GM23248 (cell line): ENCODE data around the gene ADGRF5. TPM values are rescaled to one million over a fixed set of nuclear protein-coding genes. Genes with fewer than 3 reads are reported as not detected.
A peak's percentile ranks its signal among the peaks of the same experiment; 100 is the strongest.

Experiments used
- DNase-seq: peaks from one replicate; pipeline ENCODE4 v3.0.0-alpha.2; 2015
- H2AFZ ChIP-seq: fragments of 200-600 bp; sonication (generic); 2 replicates; pipeline ENCODE4 v1.6.1; 2016; ENCODE audit warnings: antibody characterized with exemption
- H3F3A ChIP-seq: fragments of 200-600 bp; sonication (generic); 2 replicates; pipeline ENCODE4 v1.6.1; 2016; ENCODE audit warnings: mild to moderate bottlenecking, antibody characterized with exemption, mixed run types; ENCODE audit not compliant: insufficient read depth
- H3K27ac ChIP-seq: fragments of 200-600 bp; sonication (generic); 2 replicates; pipeline ENCODE4 v1.5.1; 2016; ENCODE audit warnings: mild to moderate bottlenecking
- H3K27me3 ChIP-seq: fragments of 200-600 bp; sonication (generic); replicated peaks from 2 replicates; pipeline ENCODE4 v1.6.1; 2016; ENCODE audit warnings: mild to moderate bottlenecking; ENCODE audit not compliant: insufficient read depth
- H3K36me3 ChIP-seq: fragments of 200-600 bp; sonication (generic); 2 replicates; pipeline ENCODE4 v1.6.1; 2016; ENCODE audit warnings: low read depth, mild to moderate bottlenecking
- H3K4me1 ChIP-seq: fragments of 200-600 bp; sonication (generic); 2 replicates; pipeline ENCODE4 v1.6.1; 2016; ENCODE audit warnings: mild to moderate bottlenecking; ENCODE audit not compliant: insufficient read depth
- H3K4me2 ChIP-seq: fragments of 200-600 bp; sonication (generic); one replicate; pipeline ENCODE4 v1.6.1; 2016; ENCODE audit warnings: mild to moderate bottlenecking; ENCODE audit not compliant: unreplicated experiment
- H3K4me3 ChIP-seq: fragments of 200-600 bp; sonication (generic); 2 replicates; pipeline ENCODE4 v1.5.1; 2016; ENCODE audit warnings: mild to moderate bottlenecking
- H3K79me2 ChIP-seq: fragments of 200-600 bp; sonication (generic); 2 replicates; pipeline ENCODE4 v1.6.1; 2016; ENCODE audit warnings: mild to moderate bottlenecking; ENCODE audit not compliant: insufficient read depth
- H3K9ac ChIP-seq: fragments of 200-600 bp; sonication (generic); 2 replicates; pipeline ENCODE4 v1.6.1; 2016; ENCODE audit warnings: mild to moderate bottlenecking
- H3K9me2 ChIP-seq: fragments of 200-600 bp; sonication (generic); 2 replicates; pipeline ENCODE4 v1.6.1; 2016; ENCODE audit warnings: mixed run types, mild to moderate bottlenecking, moderate library complexity; ENCODE audit not compliant: insufficient read depth
- H3K9me3 ChIP-seq: fragments of 200-600 bp; sonication (generic); one replicate; pipeline ENCODE4 v1.6.1; 2017; ENCODE audit warnings: low read depth
- H4K20me1 ChIP-seq: fragments of 200-600 bp; sonication (generic); 2 replicates; pipeline ENCODE4 v1.6.0; 2016; ENCODE audit not compliant: insufficient read depth
- EZH2 ChIP-seq: fragments of 200-600 bp; sonication (generic); IDR thresholded peaks from 2 replicates; pipeline ENCODE4 v1.6.1; 2018; ENCODE audit warnings: antibody characterized with exemption, mild to moderate bottlenecking; ENCODE audit not compliant: insufficient read depth, poor library complexity, severe bottlenecking
- EZH2phosphoT487 ChIP-seq: fragments of 200-600 bp; sonication (generic); IDR thresholded peaks from 2 replicates; pipeline ENCODE4 v1.6.1; 2018; ENCODE audit warnings: antibody characterized with exemption, moderate library complexity, mild to moderate bottlenecking, low read depth; ENCODE audit not compliant: insufficient read depth
- WGBS, 2 experiments: methylation state at CpG; one replicate each; pipeline ENCODE4 v1.1.6; 2015 to 2017; ENCODE audit warnings: low lambda C conversion rate in 2 of 2, low coverage in 1 of 2; ENCODE audit errors: missing lambda C conversion rate in 2 of 2; 5-methylcytosine and 5-hydroxymethylcytosine counted together
- in situ Hi-C: fragments of 300-500 bp; cut with MboI; formaldehyde crosslinking; loops from 2 replicates; pipeline ENCODE4 v1.15.0; 2020
- polyA plus RNA-seq: library from polyadenylated mRNA; unstranded; fragments of >200 nt; fragmentation: Nextera tagmentation; extraction: Ambion mirVana; gene quantifications from 2 replicates; pipeline ENCODE4 v1.2.1, GENCODE V29; 2016
- total RNA-seq: library from RNA; depleted of rRNA; stranded (reverse); fragments of >200 nt; shearing (Covaris generic); gene quantifications from 2 replicates; pipeline ENCODE4 v1.2.3, GENCODE V29; 2014

ADGRF5 gene
- total and polyA plus RNA-seq, 2 experiments from 2014 or later = 0.29 to 0.65 TPM

DNA sequence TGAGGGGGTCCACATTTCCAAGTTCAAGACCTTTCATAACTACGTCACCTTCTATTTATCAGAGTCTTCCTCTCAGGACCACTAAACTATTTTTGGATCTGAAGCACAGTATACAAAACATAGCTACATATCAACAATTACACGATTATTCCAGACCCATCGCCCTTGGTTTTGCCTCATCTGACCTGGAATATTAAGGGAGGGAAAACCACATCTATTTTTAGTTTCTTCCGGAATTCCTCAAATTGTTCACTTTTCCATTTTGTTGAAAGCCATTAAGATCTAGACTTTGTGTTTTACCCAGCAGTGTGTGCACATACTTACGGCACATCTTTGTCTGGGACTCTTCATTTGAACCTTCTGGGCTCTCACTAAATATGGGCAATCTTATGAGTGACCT lies 12.0 kb upstream of the ADGRF5 start:
- 38 to 46% methylated on average over 5 of the region's 5 CpGs for WGBS, 2 experiments
- no peaks in the 10 kb centered on the region for H3F3A ChIP-seq
- TF ChIP-seq EZH2 (no peak), EZH2phosphoT487 (no peak)
- in situ Hi-C loops = no loop called here
- H3K4me3 ChIP-seq = no peak overlapping the region
- no peak overlapping the region for H3K4me2 ChIP-seq
- no peaks in the 10 kb centered on the region for H3K4me1 ChIP-seq
- DNase-seq = no peak
- no peaks in the 10 kb centered on the region for H3K27me3 ChIP-seq
- no peak overlapping the region for H3K27ac ChIP-seq
- H3K36me3 ChIP-seq = no peaks in the 10 kb centered on the region
- no peaks in the 10 kb centered on the region for H3K9me2 ChIP-seq
- H3K79me2 ChIP-seq = no peaks in the 10 kb centered on the region
- no peak overlapping the region for H3K9ac ChIP-seq
- no peaks in the 10 kb centered on the region for H4K20me1 ChIP-seq
- no peak overlapping the region for H2AFZ ChIP-seq
- no peaks in the 10 kb centered on the region for H3K9me3 ChIP-seq

DNA sequence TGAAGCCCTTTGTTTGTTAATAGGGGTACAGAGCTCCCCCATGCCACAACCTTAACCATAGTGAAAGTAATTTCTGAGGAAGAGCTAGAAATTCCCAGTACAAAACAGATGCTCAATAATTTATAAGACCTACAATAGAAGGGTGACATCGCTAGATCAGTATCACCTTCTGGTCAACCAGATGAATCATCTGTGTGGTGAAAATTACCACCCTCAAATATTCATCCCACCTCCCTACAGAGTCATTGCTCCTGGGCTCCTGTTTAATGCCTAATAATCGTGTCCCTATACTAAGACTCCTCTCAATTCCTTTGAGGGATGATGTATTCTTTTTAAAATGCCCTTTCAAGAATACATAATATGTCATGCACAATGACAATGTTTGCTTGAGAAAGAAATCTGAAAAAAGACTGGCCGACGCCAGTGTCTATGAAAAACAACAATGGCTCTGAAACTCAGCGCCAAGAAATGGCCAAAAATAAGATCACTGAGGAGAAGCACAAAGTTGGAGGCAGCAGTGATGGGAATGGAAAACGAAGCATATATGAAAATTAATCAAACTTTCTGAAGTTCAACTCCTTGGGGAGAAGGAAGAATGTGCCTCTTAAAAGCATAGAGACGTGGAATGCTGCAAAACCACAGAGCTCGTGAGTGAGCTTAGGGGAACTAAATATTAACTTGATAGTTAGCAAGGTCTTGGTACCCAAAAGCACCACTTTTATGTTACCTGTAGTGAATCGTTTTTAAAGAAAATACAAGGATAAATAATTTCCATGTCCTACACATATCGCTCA lies 11.0 kb upstream of the ADGRF5 start:
- H3K27ac ChIP-seq = no peak overlapping the region
- H3K9ac ChIP-seq = no peak overlapping the region
- H3K4me2 ChIP-seq = no peak overlapping the region
- DNase-seq = peak; percentile 24
- no peaks in the 10 kb centered on the region for H3K79me2 ChIP-seq
- no peaks in the 10 kb centered on the region for H3K4me1 ChIP-seq
- WGBS, 2 experiments = 40 to 41% methylated on average over 10 of the region's 10 CpGs
- H3F3A ChIP-seq = no peaks in the 10 kb centered on the region
- in situ Hi-C loops = no loop called here
- TF ChIP-seq EZH2 (no peak), EZH2phosphoT487 (no peak)
- H2AFZ ChIP-seq = no peak overlapping the region
- no peaks in the 10 kb centered on the region for H3K36me3 ChIP-seq
- H3K4me3 ChIP-seq = no peak overlapping the region
- H3K27me3 ChIP-seq = no peaks in the 10 kb centered on the region
- no peaks in the 10 kb centered on the region for H3K9me2 ChIP-seq
- no peaks in the 10 kb centered on the region for H3K9me3 ChIP-seq
- H4K20me1 ChIP-seq = no peaks in the 10 kb centered on the region

GRCh38 chr6:46931416-46931815 lies 9.7 kb upstream of the ADGRF5 start:
- no peak overlapping the region for H3K27ac ChIP-seq
- H3K4me1 ChIP-seq = peaks cover 5% of the 10 kb centered on the region; the same call in 1 of the 2 replicates
- H3K4me3 ChIP-seq = no peak overlapping the region
- H4K20me1 ChIP-seq = no peaks in the 10 kb centered on the region
- H3K36me3 ChIP-seq = no peaks in the 10 kb centered on the region
- 16 to 24% methylated on average over 2 of the region's 2 CpGs for WGBS, 2 experiments
- no peak overlapping the region for H2AFZ ChIP-seq
- DNase-seq = no peak
- no peaks in the 10 kb centered on the region for H3K27me3 ChIP-seq
- in situ Hi-C loops = no loop called here
- H3K4me2 ChIP-seq = no peak overlapping the region
- H3K9me2 ChIP-seq = no peaks in the 10 kb centered on the region
- TF ChIP-seq EZH2phosphoT487 (no peak), EZH2 (no peak)
- no peak overlapping the region for H3K9ac ChIP-seq
- no peaks in the 10 kb centered on the region for H3K79me2 ChIP-seq
- H3K9me3 ChIP-seq = no peaks in the 10 kb centered on the region
- H3F3A ChIP-seq = no peaks in the 10 kb centered on the region

GRCh38 chr6:46930331-46930730 lies 8.6 kb upstream of the ADGRF5 start:
- H3K4me3 ChIP-seq = no peak overlapping the region
- H3K9me2 ChIP-seq = no peaks in the 10 kb centered on the region
- H3K9me3 ChIP-seq = no peaks in the 10 kb centered on the region
- no peak for TF ChIP-seq EZH2phosphoT487
- no peak for TF ChIP-seq EZH2
- WGBS, 2 experiments = 37 to 43% methylated on average over 2 of the region's 2 CpGs
- peaks cover 12% of the 10 kb centered on the region; the same call in 1 of the 2 replicates for H3K4me1 ChIP-seq
- no peaks in the 10 kb centered on the region for H3K36me3 ChIP-seq
- H4K20me1 ChIP-seq = no peaks in the 10 kb centered on the region
- H3K27me3 ChIP-seq = no peaks in the 10 kb centered on the region
- in situ Hi-C loops = no loop called here
- H3K9ac ChIP-seq = no peak overlapping the region
- no peak for DNase-seq
- no peak overlapping the region for H3K27ac ChIP-seq
- no peak overlapping the region for H2AFZ ChIP-seq
- H3F3A ChIP-seq = 0 out of 2 replicates have a peak, but pooled peaks cover 5% of the 10 kb centered on the region
- no peak overlapping the region for H3K4me2 ChIP-seq
- no peaks in the 10 kb centered on the region for H3K79me2 ChIP-seq
